HG02623 (cell line): ENCODE results near the gene ZNF683.

Experiments
- ATAC-seq: cut with Tn5 transposase; IDR thresholded peaks from one replicate; pipeline ENCODE4 v1.9.1; 2021; ENCODE audit warnings: moderate library complexity; ENCODE audit not compliant: unreplicated experiment

The ZNF683 gene

GRCh38 chr1:26359981-26360806 lies 12.4 kb downstream of the ZNF683 start:
- ATAC-seq, result no peak

GRCh38 chr1:26358411-26359384 lies 13.9 kb downstream of the ZNF683 start:
- ATAC-seq, result no peak

GRCh38 chr1:26357121-26357602 lies 15.4 kb downstream of the ZNF683 start:
- no peak for ATAC-seq

- no peak for ATAC-seq
Measured at GRCh38 chr1:26356106-26356505, 16.4 kb downstream of the ZNF683 start.

GRCh38 chr1:26354972-26355371 lies 17.6 kb downstream of the ZNF683 start:
- ATAC-seq, result no peak

- no peak for ATAC-seq
Measured at GRCh38 chr1:26353976-26354820, 18.4 kb downstream of the ZNF683 start, which contains the start of gene CRYBG2. CRYBG2 (minus strand) TSS chr1:26354130; CDS start chr1:26346657, 7,473 bp downstream.

GRCh38 chr1:26353210-26353859 lies 19.2 kb downstream of the ZNF683 start:
- ATAC-seq, result no peak

GRCh38 chr1:26352338-26352679 lies 20.2 kb downstream of the ZNF683 start:
- ATAC-seq, result no peak

- ATAC-seq, result no peak
Measured at GRCh38 chr1:26351590-26352337, 20.8 kb downstream of the ZNF683 start.

- ATAC-seq, result no peak
Measured at GRCh38 chr1:26350701-26351589, 21.6 kb downstream of the ZNF683 start.

- no peak for ATAC-seq
Measured at GRCh38 chr1:26350343-26350700, 22.2 kb downstream of the ZNF683 start.

- ATAC-seq, result no peak
Measured at GRCh38 chr1:26349877-26350244, 22.7 kb downstream of the ZNF683 start.

- ATAC-seq, result no peak
Measured at GRCh38 chr1:26349188-26349876, 23.2 kb downstream of the ZNF683 start.

GRCh38 chr1:26346274-26347033 lies 26.1 kb downstream of the ZNF683 start:
- no peak for ATAC-seq

GRCh38 chr1:26345718-26346117 lies 26.8 kb downstream of the ZNF683 start:
- ATAC-seq, result no peak

- ATAC-seq, result no peak
Measured at GRCh38 chr1:26344147-26344920, 28.2 kb downstream of the ZNF683 start.
